ENCODE data around the gene TMEM125.

Gene TMEM125

DNA sequence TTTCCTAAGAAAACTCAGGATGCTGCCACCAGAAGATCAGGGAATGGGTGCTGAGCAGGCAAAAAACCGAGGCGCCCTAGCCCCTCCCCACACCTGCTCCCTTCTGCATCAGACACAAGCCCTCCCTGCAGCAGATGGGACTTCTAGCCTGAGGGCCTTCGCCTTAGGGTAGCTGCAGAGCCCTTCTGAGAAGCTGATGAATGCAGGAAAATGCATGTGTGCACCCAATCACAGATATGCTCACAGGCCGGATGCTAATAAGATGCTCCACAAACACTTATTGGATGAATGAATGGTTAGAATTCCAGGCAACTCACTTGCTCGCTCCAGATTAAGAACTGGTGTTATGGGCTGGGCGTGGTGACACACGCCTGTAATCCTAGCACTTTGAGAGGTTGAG is 22.4 kb downstream of the TMEM125 start:
- Histone ChIP-seq H3K9me3 (ENCODE audit: insufficient read depth, low read depth, low read length) (no peaks in the 10 kb centered on the region), H3K4me1 (ENCODE audit: insufficient read depth, low read length, poor library complexity, severe bottlenecking) (peaks cover 11% of the 10 kb centered on the region), H3K27me3 (ENCODE audit: insufficient read depth, low read length, poor library complexity, severe bottlenecking) (peaks cover 5% of the 10 kb centered on the region), H3F3A (ENCODE audit: low read depth) (no peaks in the 10 kb centered on the region), H2AFZ (ENCODE audit: low read length) (no peak overlapping the region), H3K9ac (ENCODE audit: low read depth, low read length, poor library complexity, severe bottlenecking) (no peak overlapping the region), H3K36me3 (ENCODE audit: insufficient read depth, low read length) (no peaks in the 10 kb centered on the region), H4K20me1 (ENCODE audit: insufficient read depth, low read length, poor library complexity, severe bottlenecking) (no peaks in the 10 kb centered on the region), H3K9me2 (replicated peaks; ENCODE audit: low read depth, low read length) (no peaks in the 10 kb centered on the region), H3K4me2 (ENCODE audit: low read depth, low read length, poor library complexity, severe bottlenecking) (no peak overlapping the region), H3K79me2 (ENCODE audit: insufficient read depth, low read length) (no peaks in the 10 kb centered on the region), H3K4me3 (ENCODE audit: low read length, poor library complexity, severe bottlenecking) (no peak overlapping the region)
- TF ChIP-seq, protein P1, sequence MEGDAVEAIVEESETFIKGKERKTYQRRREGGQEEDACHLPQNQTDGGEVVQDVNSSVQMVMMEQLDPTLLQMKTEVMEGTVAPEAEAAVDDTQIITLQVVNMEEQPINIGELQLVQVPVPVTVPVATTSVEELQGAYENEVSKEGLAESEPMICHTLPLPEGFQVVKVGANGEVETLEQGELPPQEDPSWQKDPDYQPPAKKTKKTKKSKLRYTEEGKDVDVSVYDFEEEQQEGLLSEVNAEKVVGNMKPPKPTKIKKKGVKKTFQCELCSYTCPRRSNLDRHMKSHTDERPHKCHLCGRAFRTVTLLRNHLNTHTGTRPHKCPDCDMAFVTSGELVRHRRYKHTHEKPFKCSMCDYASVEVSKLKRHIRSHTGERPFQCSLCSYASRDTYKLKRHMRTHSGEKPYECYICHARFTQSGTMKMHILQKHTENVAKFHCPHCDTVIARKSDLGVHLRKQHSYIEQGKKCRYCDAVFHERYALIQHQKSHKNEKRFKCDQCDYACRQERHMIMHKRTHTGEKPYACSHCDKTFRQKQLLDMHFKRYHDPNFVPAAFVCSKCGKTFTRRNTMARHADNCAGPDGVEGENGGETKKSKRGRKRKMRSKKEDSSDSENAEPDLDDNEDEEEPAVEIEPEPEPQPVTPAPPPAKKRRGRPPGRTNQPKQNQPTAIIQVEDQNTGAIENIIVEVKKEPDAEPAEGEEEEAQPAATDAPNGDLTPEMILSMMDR (conservative IDR thresholded peaks at IDR 0.05; ENCODE audit: low read length): no peak
- no peak for TF ChIP-seq EZH2phosphoT487 (IDR thresholded peaks at IDR 0.05; ENCODE audit: borderline replicate concordance)

DNA sequence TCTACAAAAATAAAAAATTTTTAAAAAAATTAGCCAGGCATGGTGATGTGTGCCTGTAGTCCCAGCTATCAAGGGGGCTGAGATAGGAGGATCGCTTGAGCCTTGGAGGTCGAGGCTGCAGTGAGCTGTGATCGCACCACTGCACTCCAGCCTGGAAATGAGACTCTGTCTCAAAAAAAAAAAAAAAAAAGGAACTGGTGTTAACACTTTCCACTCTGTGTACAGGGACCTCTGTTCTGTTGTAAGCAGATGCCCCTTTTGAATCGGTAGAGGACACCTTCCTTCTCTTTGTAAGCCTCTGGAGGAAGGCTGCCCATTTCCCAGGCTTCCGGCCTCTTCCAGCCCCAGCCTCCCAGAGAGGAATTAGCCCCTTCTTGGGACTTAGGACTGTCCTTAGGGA is 22.9 kb downstream of the TMEM125 start:
- Histone ChIP-seq H3K79me2 (ENCODE audit: insufficient read depth, low read length) (no peaks in the 10 kb centered on the region), H3K4me1 (ENCODE audit: insufficient read depth, low read length, poor library complexity, severe bottlenecking) (peaks cover 11% of the 10 kb centered on the region), H2AFZ (ENCODE audit: low read length) (no peak overlapping the region), H3K9me3 (ENCODE audit: insufficient read depth, low read depth, low read length) (no peaks in the 10 kb centered on the region), H3K27me3 (ENCODE audit: insufficient read depth, low read length, poor library complexity, severe bottlenecking) (peaks cover 2% of the 10 kb centered on the region), H3K9ac (ENCODE audit: low read depth, low read length, poor library complexity, severe bottlenecking) (no peak overlapping the region), H4K20me1 (ENCODE audit: insufficient read depth, low read length, poor library complexity, severe bottlenecking) (no peaks in the 10 kb centered on the region), H3F3A (ENCODE audit: low read depth) (no peaks in the 10 kb centered on the region), H3K4me3 (ENCODE audit: low read length, poor library complexity, severe bottlenecking) (no peak overlapping the region), H3K9me2 (replicated peaks; ENCODE audit: low read depth, low read length) (no peaks in the 10 kb centered on the region), H3K36me3 (ENCODE audit: insufficient read depth, low read length) (no peaks in the 10 kb centered on the region), H3K4me2 (ENCODE audit: low read depth, low read length, poor library complexity, severe bottlenecking) (no peak overlapping the region)
- TF ChIP-seq, protein P1 (conservative IDR thresholded peaks at IDR 0.05; ENCODE audit: low read length): no peak
- TF ChIP-seq EZH2phosphoT487 (IDR thresholded peaks at IDR 0.05; ENCODE audit: borderline replicate concordance): no peak

DNA sequence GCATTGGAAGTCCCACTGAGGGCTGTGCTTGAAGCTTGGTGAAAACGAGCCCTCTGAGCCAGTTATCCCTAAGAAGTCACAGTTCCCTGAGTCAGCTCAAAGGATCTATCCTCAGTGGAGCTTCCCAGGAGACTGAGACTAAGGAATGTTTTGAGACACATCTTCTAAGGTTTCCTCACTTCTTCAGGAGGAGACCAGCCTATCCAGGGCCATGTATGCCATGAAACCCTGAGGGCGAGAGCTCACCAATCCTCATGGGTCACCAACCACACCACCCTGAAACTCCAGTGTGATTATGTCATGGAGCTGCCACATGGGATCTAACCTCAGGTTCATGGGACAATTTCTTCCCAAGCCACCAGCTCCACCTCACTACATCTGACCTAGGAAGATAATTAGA is 23.4 kb downstream of the TMEM125 start:
- Histone ChIP-seq H3K4me3 (ENCODE audit: low read length, poor library complexity, severe bottlenecking) (no peak overlapping the region), H3K9ac (ENCODE audit: low read depth, low read length, poor library complexity, severe bottlenecking) (no peak overlapping the region), H3K9me2 (replicated peaks; ENCODE audit: low read depth, low read length) (no peaks in the 10 kb centered on the region), H3K9me3 (ENCODE audit: insufficient read depth, low read depth, low read length) (no peaks in the 10 kb centered on the region), H4K20me1 (ENCODE audit: insufficient read depth, low read length, poor library complexity, severe bottlenecking) (no peaks in the 10 kb centered on the region), H2AFZ (ENCODE audit: low read length) (no peak overlapping the region), H3K27me3 (ENCODE audit: insufficient read depth, low read length, poor library complexity, severe bottlenecking) (no peaks in the 10 kb centered on the region), H3K4me2 (ENCODE audit: low read depth, low read length, poor library complexity, severe bottlenecking) (no peak overlapping the region), H3K36me3 (ENCODE audit: insufficient read depth, low read length) (no peaks in the 10 kb centered on the region), H3K79me2 (ENCODE audit: insufficient read depth, low read length) (no peaks in the 10 kb centered on the region), H3F3A (ENCODE audit: low read depth) (no peaks in the 10 kb centered on the region), H3K4me1 (ENCODE audit: insufficient read depth, low read length, poor library complexity, severe bottlenecking) (peaks cover 11% of the 10 kb centered on the region)
- TF ChIP-seq, protein P1 (conservative IDR thresholded peaks at IDR 0.05; ENCODE audit: low read length): no peak
- TF ChIP-seq EZH2phosphoT487 (IDR thresholded peaks at IDR 0.05; ENCODE audit: borderline replicate concordance): no peak
